GM12872 (cell line): ENCODE results near the gene SOST.

Experiments
- TF ChIP-seq, protein P1 (sequence below): IDR thresholded peaks from 3 replicates; pipeline ENCODE4 v1.5.1; 2011; ENCODE audit warnings: low read depth, mild to moderate bottlenecking, low read length, moderate library complexity; ENCODE audit not compliant: insufficient read depth

The SOST gene

DNA sequence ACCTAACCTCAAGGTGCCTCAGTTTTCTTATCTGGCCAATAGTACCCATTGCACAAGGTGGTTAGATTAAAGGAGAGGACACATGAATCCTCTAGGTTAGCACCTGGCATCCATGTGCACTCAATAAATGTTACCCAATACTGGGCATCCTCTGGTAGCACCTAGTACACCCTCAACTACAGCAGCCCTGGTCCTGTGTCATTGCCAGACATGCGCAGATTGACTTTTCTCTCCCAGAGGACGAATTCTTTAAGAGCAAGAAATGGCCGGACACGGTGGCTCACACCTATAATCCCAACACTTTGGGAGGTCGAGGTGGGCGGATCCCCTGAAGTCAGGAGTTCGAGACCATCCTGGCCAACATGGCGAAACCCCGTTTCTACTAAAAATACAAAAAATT lies 12.9 kb upstream of the SOST start:
- TF ChIP-seq, protein P1, sequence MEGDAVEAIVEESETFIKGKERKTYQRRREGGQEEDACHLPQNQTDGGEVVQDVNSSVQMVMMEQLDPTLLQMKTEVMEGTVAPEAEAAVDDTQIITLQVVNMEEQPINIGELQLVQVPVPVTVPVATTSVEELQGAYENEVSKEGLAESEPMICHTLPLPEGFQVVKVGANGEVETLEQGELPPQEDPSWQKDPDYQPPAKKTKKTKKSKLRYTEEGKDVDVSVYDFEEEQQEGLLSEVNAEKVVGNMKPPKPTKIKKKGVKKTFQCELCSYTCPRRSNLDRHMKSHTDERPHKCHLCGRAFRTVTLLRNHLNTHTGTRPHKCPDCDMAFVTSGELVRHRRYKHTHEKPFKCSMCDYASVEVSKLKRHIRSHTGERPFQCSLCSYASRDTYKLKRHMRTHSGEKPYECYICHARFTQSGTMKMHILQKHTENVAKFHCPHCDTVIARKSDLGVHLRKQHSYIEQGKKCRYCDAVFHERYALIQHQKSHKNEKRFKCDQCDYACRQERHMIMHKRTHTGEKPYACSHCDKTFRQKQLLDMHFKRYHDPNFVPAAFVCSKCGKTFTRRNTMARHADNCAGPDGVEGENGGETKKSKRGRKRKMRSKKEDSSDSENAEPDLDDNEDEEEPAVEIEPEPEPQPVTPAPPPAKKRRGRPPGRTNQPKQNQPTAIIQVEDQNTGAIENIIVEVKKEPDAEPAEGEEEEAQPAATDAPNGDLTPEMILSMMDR: no peak

DNA sequence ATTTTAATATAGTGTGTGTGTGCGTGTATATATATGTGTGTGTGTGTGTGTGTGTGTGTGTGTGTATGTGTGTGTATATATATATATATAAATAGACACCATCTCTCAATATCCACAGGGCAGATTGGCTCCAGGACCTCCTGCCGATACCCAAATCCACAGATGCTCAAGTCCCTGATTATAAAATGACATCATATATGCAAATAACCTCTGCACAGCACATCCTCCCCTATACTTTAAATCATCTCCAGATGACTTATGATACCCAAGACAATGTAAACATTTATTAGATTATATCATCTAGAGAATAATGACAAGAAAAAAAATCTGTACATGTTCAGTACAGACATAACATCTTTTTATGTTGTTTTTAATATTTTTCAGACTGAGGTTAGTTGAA lies 12.4 kb upstream of the SOST start:
- TF ChIP-seq, protein P1: no peak

DNA sequence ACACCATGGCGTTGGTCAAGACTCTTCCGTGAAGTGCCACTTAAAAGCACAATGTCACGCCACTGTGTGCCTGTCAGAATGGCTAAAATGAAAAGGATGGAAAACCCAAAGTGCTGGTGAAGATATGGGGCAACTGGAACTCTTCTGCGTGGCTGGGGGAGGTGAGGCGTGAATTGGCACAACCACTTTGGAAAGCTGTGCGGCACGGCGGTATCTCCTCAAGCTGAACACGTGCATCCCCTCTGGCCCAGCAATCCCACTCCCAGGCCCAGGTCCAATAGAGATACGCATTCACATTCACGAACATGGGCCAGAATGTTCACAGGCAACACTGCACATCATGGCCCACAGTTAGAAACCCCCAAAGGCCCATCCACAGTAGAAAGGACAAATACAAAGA lies 11.3 kb upstream of the SOST start:
- TF ChIP-seq, protein P1: no peak

DNA sequence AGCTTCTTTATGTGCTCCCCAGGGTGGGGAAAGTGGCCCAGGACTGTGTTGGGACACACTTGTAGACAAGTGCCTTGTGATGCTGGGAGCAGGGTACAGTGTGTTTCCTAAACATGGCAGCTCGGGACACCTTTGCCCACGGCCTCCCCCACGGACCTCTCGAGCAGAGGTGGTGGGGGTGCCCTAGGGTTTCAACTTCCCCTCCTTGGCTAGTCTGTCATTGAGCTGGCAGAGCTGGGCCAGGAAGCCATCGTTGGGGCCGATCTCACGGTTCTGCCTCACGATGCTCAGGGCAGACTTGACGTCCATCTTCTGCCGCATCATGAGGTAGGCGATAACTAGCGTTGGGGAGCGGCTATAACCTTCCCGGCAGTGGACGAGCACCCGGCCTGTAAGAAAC lies 10.8 kb upstream of the SOST start:
- TF ChIP-seq, protein P1: no peak

DNA sequence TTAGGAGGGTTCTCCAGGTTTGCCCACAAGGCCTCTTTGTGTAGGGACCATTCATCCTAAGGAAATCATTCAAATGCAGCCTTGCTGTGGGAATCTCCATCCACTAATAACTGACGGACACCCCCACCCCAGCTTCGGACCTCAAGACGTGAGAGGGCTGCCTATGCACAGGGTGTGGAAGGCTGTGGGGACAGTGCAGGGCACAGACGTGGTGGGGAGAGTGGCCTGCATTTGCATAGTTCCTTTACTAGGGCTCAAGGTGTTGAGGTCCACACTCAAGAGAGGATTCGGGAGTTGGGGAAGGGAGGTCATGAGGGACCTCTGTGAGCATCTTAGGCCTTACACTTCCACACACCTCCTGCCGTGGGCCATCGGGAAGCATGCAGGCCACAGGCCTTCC lies 10.4 kb upstream of the SOST start:
- TF ChIP-seq, protein P1: no peak

DNA sequence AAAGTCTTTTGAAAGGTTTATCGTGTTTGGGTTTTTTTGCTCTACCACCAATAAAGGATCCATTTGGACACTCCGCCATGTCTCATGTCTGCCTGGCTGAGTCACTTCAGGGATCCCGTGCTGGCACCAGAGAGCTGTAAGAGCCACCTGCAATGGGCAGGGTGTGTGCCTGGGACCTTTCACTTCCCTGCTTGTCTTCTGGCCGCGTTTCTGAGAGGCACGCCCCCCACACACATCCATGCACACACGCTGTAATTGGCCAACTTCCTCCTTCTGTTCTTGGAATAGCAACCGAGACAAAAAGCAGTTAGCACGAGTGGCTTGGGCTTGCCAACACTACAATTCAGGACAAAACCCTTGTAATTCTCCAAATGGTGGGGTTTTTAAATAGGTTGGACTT lies 9.8 kb upstream of the SOST start:
- TF ChIP-seq, protein P1: no peak

DNA sequence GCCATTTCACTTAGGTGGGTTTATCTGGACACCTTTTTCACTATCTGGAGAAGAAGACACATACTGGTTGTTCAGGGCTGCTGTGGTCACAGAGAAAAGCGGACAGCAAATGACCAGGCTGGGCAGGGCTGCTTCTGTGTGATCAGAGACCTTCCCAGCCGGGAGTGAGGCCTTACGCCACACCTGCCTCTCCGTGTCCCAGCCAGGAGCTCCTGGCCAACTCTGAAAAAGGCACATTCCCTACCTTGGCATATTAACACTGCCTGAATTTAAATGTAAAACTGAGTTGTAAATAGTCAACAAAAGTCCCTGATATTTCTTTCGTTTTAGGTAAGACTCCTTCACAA lies 9.1 kb upstream of the SOST start:
- TF ChIP-seq, protein P1: no peak
